ENCODE measurements around the gene ADGRL2. TPM values are rescaled to one million over a fixed set of nuclear protein-coding genes. Genes with fewer than 3 reads are reported as not detected.
A peak's percentile ranks its signal among the peaks of the same experiment; 100 is the strongest.

ADGRL2 gene
- polyA plus RNA-seq, 1 of the 3 experiments (the other 2 are of a cell fraction), result 40.3 TPM

- TF ChIP-seq IRF3 (IDR thresholded peaks at IDR 0.05; ENCODE audit: low read depth, low read length), result no peak
- no peak for TF ChIP-seq SMC3 (IDR thresholded peaks at IDR 0.05; ENCODE audit: low read depth, low read length)
- no peak for TF ChIP-seq RAD21 (IDR thresholded peaks at IDR 0.05; ENCODE audit: low read length)
- TF ChIP-seq TCF12 (IDR thresholded peaks at IDR 0.05), result no peak
- TF ChIP-seq EP300 (IDR thresholded peaks at IDR 0.05; ENCODE audit: borderline replicate concordance in 1 of 2, low read depth in 1 of 2, low read length in 1 of 2), result no peak
- TF ChIP-seq FOSL2 (IDR thresholded peaks at IDR 0.05; ENCODE audit: borderline replicate concordance, low read depth), result no peak
- no peak for TF ChIP-seq RCOR1 (IDR thresholded peaks at IDR 0.05; ENCODE audit: low read length)
- no peak for TF ChIP-seq EZH2phosphoT487 (IDR thresholded peaks at IDR 0.05; ENCODE audit: borderline replicate concordance, low read depth)
- no peak for TF ChIP-seq GABPA (IDR thresholded peaks at IDR 0.05; ENCODE audit: low read depth)
- TF ChIP-seq CTCF (IDR thresholded peaks at IDR 0.05), result no peak
- TF ChIP-seq ELF1 (IDR thresholded peaks at IDR 0.05), result no peak
- no peak for TF ChIP-seq RXRA (IDR thresholded peaks at IDR 0.05; ENCODE audit: borderline replicate concordance, low read depth)
- no peak for TF ChIP-seq CHD2 (IDR thresholded peaks at IDR 0.05; ENCODE audit: low read length, partially characterized antibody)
- no peak for TF ChIP-seq TEAD4 (IDR thresholded peaks at IDR 0.05; ENCODE audit: borderline replicate concordance, insufficient read depth)
- TF ChIP-seq NRF1 (IDR thresholded peaks at IDR 0.05; ENCODE audit: low read depth, low read length), result no peak
- TF ChIP-seq GATA2 (CRISPR knock-in tag; IDR thresholded peaks at IDR 0.05), result no peak
- TF ChIP-seq MAX (IDR thresholded peaks at IDR 0.05; ENCODE audit: low read depth), result no peak
- H3K4me3 ChIP-seq (ENCODE audit: low read depth in 2 of 2, low read length in 1 of 2), result no peak overlapping the region
- POLR2A ChIA-PET, result no interaction called here
- H3F3A ChIP-seq (replicated peaks; ENCODE audit: insufficient read depth), result peaks cover 7% of the 10 kb centered on the region
- H3K4me1 ChIP-seq (ENCODE audit: control insufficient read depth in 1 of 2, insufficient read depth in 2 of 2, low read depth in 1 of 2, low read length in 1 of 2), result peaks cover 21 to 23% of the 10 kb centered on the region in 2 experiments
- WGBS (ENCODE audit: low lambda C conversion rate), result 75% methylated on average over 2 of the region's 2 CpGs
- DNase-seq, result no peak
- H3K27me3 ChIP-seq (ENCODE audit: insufficient read depth), result no peaks in the 10 kb centered on the region
- no peak overlapping the region for H3K4me2 ChIP-seq
- H4K20me1 ChIP-seq (ENCODE audit: insufficient read depth), result peaks cover 31% of the 10 kb centered on the region; the same call in 1 of the 2 replicates
- H3K36me3 ChIP-seq (replicated peaks in 1 of 2; ENCODE audit: control insufficient read depth in 1 of 2, insufficient read depth in 2 of 2, low read length in 1 of 2), result peaks cover 5 to 18% of the 10 kb centered on the region in 2 experiments
- H3K9me2 ChIP-seq, result no peaks in the 10 kb centered on the region; the same call in 1 of the 2 replicates
- H3K27ac ChIP-seq (ENCODE audit: low read depth in 2 of 2, low read length in 1 of 2), result peak overlapping the region in 1 of 2 experiments; percentile 16; a peak in 1 of 4 replicates
- H3K9me3 ChIP-seq, result no peaks in the 10 kb centered on the region
- CTCF ChIA-PET, result interaction anchor here (1.5 kb wide), 1 partner anchor 12 kb away, joined by 3 read pairs; no protein-coding TSS in a partner anchor
- H3K9ac ChIP-seq, result no peak overlapping the region
- no peak overlapping the region for H2AFZ ChIP-seq (ENCODE audit: low read depth)
- peaks cover 67% of the 10 kb centered on the region for H3K79me2 ChIP-seq (ENCODE audit: insufficient read depth)
These were observed 38.0 kb downstream of the ADGRL2 start for GRCh38 chr1:81838600-81839218.

Data from SK-N-SH (cell line).